Fibroblast of lung (primary cell): Measurements from ENCODE around the gene DPP10. TPM values are rescaled to one million over a fixed set of nuclear protein-coding genes. Genes with fewer than 3 reads are reported as not detected.

ENCODE experiments used
- DNase-seq, 2 donors: peaks; one replicate each; pipeline versions ENCODE4 v3.0.0 to v3.0.0-alpha.2; 2010; ENCODE audit warnings: low read depth in 2 of 2
- H2AFZ ChIP-seq: 2 replicates; pipeline ENCODE4 v1.5.1; 2012; ENCODE audit warnings: low read length, control low read depth, inconsistent platforms
- H3K27ac ChIP-seq: 2 replicates; pipeline ENCODE4 v1.5.1; 2011; ENCODE audit warnings: low read length, control low read depth; ENCODE audit not compliant: insufficient read depth
- H3K27me3 ChIP-seq: 2 replicates; pipeline ENCODE4 v1.5.1; 2011; ENCODE audit warnings: mild to moderate bottlenecking, low read length; ENCODE audit not compliant: control insufficient read depth, insufficient read depth
- H3K36me3 ChIP-seq: 2 replicates; pipeline ENCODE4 v1.5.1; 2011; ENCODE audit warnings: low read length; ENCODE audit not compliant: control insufficient read depth, insufficient read depth
- H3K4me1 ChIP-seq: 2 replicates; pipeline ENCODE4 v1.5.1; 2011; ENCODE audit warnings: low read length; ENCODE audit not compliant: control insufficient read depth, insufficient read depth; ENCODE audit errors: extremely low read depth
- H3K4me2 ChIP-seq: 2 replicates; pipeline ENCODE4 v1.5.1; 2011; ENCODE audit warnings: low read length, control low read depth; ENCODE audit not compliant: insufficient read depth; ENCODE audit errors: extremely low read depth
- H3K4me3 ChIP-seq, 4 experiments: fragments of 200-600 bp in 1 of 4; sonication (generic) in 1 of 4; replicated peaks in 1 of 4; 2 replicates each; pipeline ENCODE4 v1.5.1; 2011 to 2016; ENCODE audit warnings: low read length in 4 of 4, low read depth in 3 of 4, mild to moderate bottlenecking in 3 of 4, control low read depth in 2 of 4, inconsistent platforms in 1 of 4, mixed read lengths in 1 of 4; ENCODE audit not compliant: insufficient read depth in 1 of 4; ENCODE audit errors: control extremely low read depth in 1 of 4
- H3K79me2 ChIP-seq: 2 replicates; pipeline ENCODE4 v1.5.1; 2012; ENCODE audit warnings: mild to moderate bottlenecking, low read length, inconsistent platforms; ENCODE audit not compliant: control insufficient read depth, insufficient read depth
- H3K9ac ChIP-seq: 2 replicates; pipeline ENCODE4 v1.5.1; 2011; ENCODE audit warnings: mild to moderate bottlenecking, low read length, control low read depth; ENCODE audit not compliant: insufficient read depth
- H3K9me3 ChIP-seq: 2 replicates; pipeline ENCODE4 v1.5.1; 2012; ENCODE audit warnings: low read depth, low read length; ENCODE audit not compliant: control insufficient read depth, insufficient read depth
- H4K20me1 ChIP-seq: 2 replicates; pipeline ENCODE4 v1.5.1; 2011; ENCODE audit warnings: low read length; ENCODE audit not compliant: control insufficient read depth, insufficient read depth; ENCODE audit errors: extremely low read depth
- CTCF ChIP-seq, 2 donors: IDR thresholded peaks in 1 of 2; conservative IDR thresholded peaks in 1 of 2; 1 replicate in 1 of 2; 2 replicates in 1 of 2; pipeline ENCODE4 v1.5.1; 2011 to 2012; ENCODE audit warnings: low read length in 2 of 2, control low read depth in 1 of 2, inconsistent platforms in 1 of 2, low read depth in 1 of 2, mild to moderate bottlenecking in 1 of 2
- EZH2 ChIP-seq: IDR thresholded peaks from 2 replicates; pipeline ENCODE4 v1.5.1; 2012; ENCODE audit warnings: low read length, control low read depth, mild to moderate bottlenecking; ENCODE audit errors: missing control alignments
- polyA plus RNA-seq, 2 donors: library from polyadenylated mRNA; depleted of rRNA in 1 of 2; stranded (reverse) in 1 of 2; unstranded in 1 of 2; fragments of >200 nt; gene quantifications; 2 replicates each; pipeline ENCODE4 v1.2.1, GENCODE V29; 2011 to 2012; ENCODE audit warnings: missing spikeins in 1 of 2
- total RNA-seq: library from RNA; depleted of rRNA; stranded (reverse); fragments of >200 nt; gene quantifications from 2 replicates; pipeline ENCODE4 v1.2.1, GENCODE V29; 2014

Gene DPP10
- total and polyA plus RNA-seq, 2 donors (not counting 1 experiment from before 2014, with no cell fraction given), result not detected

- no peaks in the 10 kb centered on the region for H4K20me1 ChIP-seq
- H3K27me3 ChIP-seq, result no peaks in the 10 kb centered on the region
- no peaks in the 10 kb centered on the region for H3K79me2 ChIP-seq
- no peaks in the 10 kb centered on the region for H3K9me3 ChIP-seq
- no peaks in the 10 kb centered on the region for H3K4me1 ChIP-seq
- no peak for DNase-seq
- TF ChIP-seq CTCF (conservative IDR thresholded peaks at IDR 0.05 in 1 of 2, IDR thresholded peaks at IDR 0.05 in 1 of 2; ENCODE audit: low read depth in 1 of 2, low read length in 2 of 2), result no peak
- no peak for TF ChIP-seq EZH2
- no peak overlapping the region for H2AFZ ChIP-seq
- H3K4me3 ChIP-seq, result no peak overlapping the region
- H3K9ac ChIP-seq, result no peak overlapping the region
- no peaks in the 10 kb centered on the region for H3K36me3 ChIP-seq
- no peak overlapping the region for H3K4me2 ChIP-seq
- H3K27ac ChIP-seq, result no peak overlapping the region
These were observed 285.9 kb downstream of the DPP10 start for GRCh38 chr2:114728372-114728771.

GRCh38 chr2:114729026-114729425 lies 286.6 kb downstream of the DPP10 start:
- TF ChIP-seq CTCF (conservative IDR thresholded peaks at IDR 0.05 in 1 of 2, IDR thresholded peaks at IDR 0.05 in 1 of 2; ENCODE audit: low read depth in 1 of 2, low read length in 2 of 2), result no peak
- no peak for TF ChIP-seq EZH2
- Histone ChIP-seq H4K20me1 (no peaks in the 10 kb centered on the region), H3K9me3 (no peaks in the 10 kb centered on the region), H3K4me1 (no peaks in the 10 kb centered on the region), H3K79me2 (no peaks in the 10 kb centered on the region), H3K27ac (no peak overlapping the region), H2AFZ (no peak overlapping the region), H3K9ac (no peak overlapping the region), H3K36me3 (no peaks in the 10 kb centered on the region), H3K4me2 (no peak overlapping the region), H3K27me3 (no peaks in the 10 kb centered on the region), H3K4me3 (no peak overlapping the region)
- DNase-seq, result no peak

GRCh38 chr2:114735126-114735525 lies 292.7 kb downstream of the DPP10 start:
- Histone ChIP-seq H3K36me3 (no peaks in the 10 kb centered on the region), H3K9me3 (no peaks in the 10 kb centered on the region), H3K27me3 (no peaks in the 10 kb centered on the region), H3K4me2 (no peak overlapping the region), H3K4me3 (no peak overlapping the region), H3K4me1 (no peaks in the 10 kb centered on the region), H2AFZ (no peak overlapping the region), H3K27ac (no peak overlapping the region), H3K79me2 (no peaks in the 10 kb centered on the region), H4K20me1 (no peaks in the 10 kb centered on the region), H3K9ac (no peak overlapping the region)
- DNase-seq, result no peak
- TF ChIP-seq CTCF (conservative IDR thresholded peaks at IDR 0.05 in 1 of 2, IDR thresholded peaks at IDR 0.05 in 1 of 2; ENCODE audit: low read depth in 1 of 2, low read length in 2 of 2), result no peak
- no peak for TF ChIP-seq EZH2
